GM23338 (cell line): ENCODE measurements around the gene SPEM1. TPM values are rescaled to one million over a fixed set of nuclear protein-coding genes. Genes with fewer than 3 reads are reported as not detected.

ENCODE experiments used
- ATAC-seq: fragments of 200-7000 bp; cut with Tn5 transposase; 3 replicates; pipeline ENCODE4 v1.9.1; 2020
- DNase-seq: peaks from one replicate; pipeline ENCODE4 v3.0.0-alpha.2; 2015; ENCODE audit warnings: low spot score
- H2AFZ ChIP-seq: fragments of 200-600 bp; sonication (generic); 2 replicates; pipeline ENCODE4 v1.8.0; 2016; ENCODE audit warnings: antibody characterized with exemption, mild to moderate bottlenecking, moderate library complexity
- H3F3A ChIP-seq: fragments of 200-600 bp; sonication (generic); replicated peaks from 2 replicates; pipeline ENCODE4 v1.8.0; 2017; ENCODE audit warnings: antibody characterized with exemption, mixed run types, low read depth
- H3K27ac ChIP-seq: fragments of 200-600 bp; sonication (generic); 2 replicates; pipeline ENCODE4 v1.6.1; 2016; ENCODE audit warnings: low read depth
- H3K27me3 ChIP-seq: fragments of 200-600 bp; sonication (generic); 2 replicates; pipeline ENCODE4 v1.8.0; 2016; ENCODE audit warnings: mild to moderate bottlenecking, mixed run types, moderate library complexity; ENCODE audit not compliant: insufficient read depth
- H3K36me3 ChIP-seq: fragments of 200-600 bp; sonication (generic); 2 replicates; pipeline ENCODE4 v1.8.0; 2016; ENCODE audit warnings: mild to moderate bottlenecking; ENCODE audit not compliant: insufficient read depth
- H3K4me1 ChIP-seq: fragments of 200-600 bp; sonication (generic); 2 replicates; pipeline ENCODE4 v1.8.0; 2016; ENCODE audit warnings: mild to moderate bottlenecking, moderate library complexity; ENCODE audit not compliant: insufficient read depth
- H3K4me2 ChIP-seq: fragments of 200-600 bp; sonication (generic); 2 replicates; pipeline ENCODE4 v1.7.1; 2017; ENCODE audit warnings: mixed run types
- H3K4me3 ChIP-seq: fragments of 200-600 bp; sonication (generic); 2 replicates; pipeline ENCODE4 v1.6.1; 2016; ENCODE audit warnings: mixed run types
- H3K79me2 ChIP-seq: fragments of 200-600 bp; sonication (generic); replicated peaks from 2 replicates; pipeline ENCODE4 v1.8.0; 2017; ENCODE audit warnings: mild to moderate bottlenecking; ENCODE audit not compliant: insufficient read depth
- H3K9me2 ChIP-seq: fragments of 200-600 bp; sonication (generic); 2 replicates; pipeline ENCODE4 v1.8.0; 2017; ENCODE audit not compliant: insufficient read depth
- H4K20me1 ChIP-seq: fragments of 200-600 bp; sonication (generic); replicated peaks from 2 replicates; pipeline ENCODE4 v1.8.0; 2017; ENCODE audit warnings: mild to moderate bottlenecking; ENCODE audit not compliant: insufficient read depth
- H3K27ac Mint-ChIP-seq: 2 replicates; pipeline ENCODE4 v1.8.0; 2020; ENCODE audit warnings: inconsistent platforms, mild to moderate bottlenecking, moderate library complexity, mixed read lengths
- H3K27me3 Mint-ChIP-seq: 3 replicates; pipeline ENCODE4 v1.8.0; 2022; ENCODE audit warnings: low read depth, mild to moderate bottlenecking, moderate library complexity, mixed read lengths, inconsistent platforms; ENCODE audit not compliant: insufficient read depth, poor library complexity
- H3K36me3 Mint-ChIP-seq: 3 replicates; pipeline ENCODE4 v1.8.0; 2021; ENCODE audit warnings: low read depth, mild to moderate bottlenecking, inconsistent platforms, moderate library complexity, mixed read lengths
- H3K4me1 Mint-ChIP-seq: 3 replicates; pipeline ENCODE4 v1.8.0; 2020; ENCODE audit warnings: mild to moderate bottlenecking, inconsistent platforms, mixed read lengths
- H3K4me3 Mint-ChIP-seq: 3 replicates; pipeline ENCODE4 v1.8.0; 2021; ENCODE audit warnings: moderate library complexity, mild to moderate bottlenecking, inconsistent platforms, mixed read lengths
- H3K9me3 Mint-ChIP-seq: 3 replicates; pipeline ENCODE4 v1.8.0; 2020; ENCODE audit warnings: moderate library complexity, mild to moderate bottlenecking, inconsistent platforms, mixed read lengths
- CREB1 ChIP-seq: fragments of 250-450 bp; sonication (Bioruptor Pico); IDR thresholded peaks from 2 replicates; pipeline ENCODE4 v1.5.0; 2020; ENCODE audit warnings: low read depth, mild to moderate bottlenecking, moderate library complexity
- CTCF ChIP-seq, 2 experiments: fragments of 200-600 bp in 1 of 2; sonication (generic) in 1 of 2; conservative IDR thresholded peaks; 2 replicates each; pipeline versions ENCODE4 v1.5.1 to v1.6.1; 2016 to 2017; ENCODE audit warnings: antibody characterized with exemption in 2 of 2, low read depth in 2 of 2, mild to moderate bottlenecking in 2 of 2, moderate library complexity in 1 of 2
- ETS1 ChIP-seq: IDR thresholded peaks from 2 replicates; pipeline ENCODE4 v1.6.1; 2016; ENCODE audit warnings: antibody characterized with exemption
- EZH2 ChIP-seq: fragments of 200-600 bp; sonication (generic); IDR thresholded peaks from one replicate; pipeline ENCODE4 v1.8.0; 2017; ENCODE audit warnings: antibody characterized with exemption, mild to moderate bottlenecking, low read depth; ENCODE audit not compliant: unreplicated experiment
- EZH2phosphoT487 ChIP-seq: fragments of 200-600 bp; sonication (generic); IDR thresholded peaks from one replicate; pipeline ENCODE4 v1.8.1; 2018; ENCODE audit warnings: antibody characterized with exemption; ENCODE audit not compliant: unreplicated experiment
- JUNB ChIP-seq: IDR thresholded peaks from one replicate; pipeline ENCODE4 v1.6.1; 2016; ENCODE audit warnings: antibody characterized with exemption; ENCODE audit not compliant: unreplicated experiment
- NANOG ChIP-seq: IDR thresholded peaks from 2 replicates; pipeline ENCODE4 v1.6.1; 2016; ENCODE audit warnings: antibody characterized with exemption, borderline replicate concordance
- POLR2AphosphoS5 ChIP-seq: IDR thresholded peaks from 2 replicates; pipeline ENCODE4 v1.6.1; 2016; ENCODE audit warnings: antibody characterized with exemption, low read depth
- STAT1 ChIP-seq: IDR thresholded peaks from one replicate; pipeline ENCODE4 v1.6.1; 2016; ENCODE audit warnings: antibody characterized with exemption; ENCODE audit not compliant: unreplicated experiment
- ZNF114 ChIP-seq: fragments of 250-450 bp; sonication (Bioruptor Pico); IDR thresholded peaks from 2 replicates; pipeline ENCODE4 v1.5.0; 2020; ENCODE audit warnings: mild to moderate bottlenecking, moderate library complexity
- ZNF331 ChIP-seq: fragments of 250-450 bp; sonication (Bioruptor Pico); IDR thresholded peaks from 2 replicates; pipeline ENCODE4 v1.5.0; 2020; ENCODE audit warnings: low read depth, mild to moderate bottlenecking, moderate library complexity
- ZNF462 ChIP-seq: fragments of 250-450 bp; sonication (Bioruptor Pico); IDR thresholded peaks from 2 replicates; pipeline ENCODE4 v1.5.0; 2020; ENCODE audit warnings: mild to moderate bottlenecking, moderate library complexity
- polyA plus RNA-seq: library from polyadenylated mRNA; unstranded; fragments of >200 nt; fragmentation: Nextera tagmentation; extraction: Ambion mirVana; gene quantifications from 2 replicates; pipeline ENCODE4 v1.2.1, GENCODE V29; 2016
- total RNA-seq: library from RNA; depleted of rRNA; stranded (reverse); fragments of >200 nt; shearing (Covaris generic); gene quantifications from 2 replicates; pipeline ENCODE4 v1.2.3, GENCODE V29; 2014
- TF ChIP-seq, protein P1 (sequence below): IDR thresholded peaks from one replicate; pipeline ENCODE4 v1.6.1; 2018; ENCODE audit warnings: antibody characterized with exemption; ENCODE audit not compliant: unreplicated experiment

Gene SPEM1
- total and polyA plus RNA-seq, 2 experiments from 2014 or later: not detected

DNA sequence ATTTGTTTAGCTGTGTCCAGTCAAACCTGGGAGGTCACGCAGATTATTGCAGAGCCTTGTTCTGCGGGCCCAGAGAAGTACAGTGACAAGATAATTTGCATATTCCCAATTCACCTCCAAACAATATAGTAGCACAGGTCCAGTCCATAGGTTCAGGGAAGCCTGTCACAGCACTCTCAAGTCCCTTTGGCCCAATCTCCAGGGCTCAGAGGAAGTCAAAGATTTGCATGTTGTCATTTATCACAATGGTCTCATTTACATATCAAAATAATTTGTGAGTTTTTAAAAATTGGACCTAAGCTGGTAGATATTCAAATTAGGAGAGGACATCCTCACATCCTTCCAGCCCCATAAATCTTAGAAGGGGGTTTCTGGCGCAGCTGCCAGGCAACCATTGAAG, 47.4 kb downstream of the SPEM1 start:
- Histone ChIP-seq H3K4me2 (no peak overlapping the region), H4K20me1 (no peaks in the 10 kb centered on the region), H3K27ac (no peak overlapping the region), H3K9me2 (no peaks in the 10 kb centered on the region), H3K27me3 (no peaks in the 10 kb centered on the region), H3K79me2 (0 out of 2 replicates have a peak, but pooled peaks cover 11% of the 10 kb centered on the region), H3K4me1 (peaks cover 4% of the 10 kb centered on the region; the same call in 1 of the 2 replicates), H2AFZ (no peak overlapping the region), H3K36me3 (no peaks in the 10 kb centered on the region), H3F3A (no peaks in the 10 kb centered on the region), H3K4me3 (no peak overlapping the region)
- Mint-ChIP-seq H3K4me1 (peaks cover 8% of the 10 kb centered on the region; the same call in 2 of the 3 replicates), H3K9me3 (no peaks in the 10 kb centered on the region), H3K4me3 (no peak overlapping the region), H3K27ac (no peak overlapping the region), H3K27me3 (peaks cover 10% of the 10 kb centered on the region), H3K36me3 (peaks cover 7% of the 10 kb centered on the region)
- ATAC-seq (no peak), DNase-seq (no peak)
- TF ChIP-seq EZH2 (no peak), CTCF (conservative IDR thresholded peaks at IDR 0.05; ENCODE audit: low read depth in 2 of 2) (no peak), POLR2AphosphoS5 (no peak), NANOG (no peak), ZNF331 (CRISPR knock-in tag) (no peak), ETS1 (no peak), STAT1 (no peak), ZNF114 (CRISPR knock-in tag) (no peak), CREB1 (CRISPR knock-in tag) (no peak), JUNB (no peak), ZNF462 (CRISPR knock-in tag) (no peak), EZH2phosphoT487 (no peak)
- TF ChIP-seq, protein P1, sequence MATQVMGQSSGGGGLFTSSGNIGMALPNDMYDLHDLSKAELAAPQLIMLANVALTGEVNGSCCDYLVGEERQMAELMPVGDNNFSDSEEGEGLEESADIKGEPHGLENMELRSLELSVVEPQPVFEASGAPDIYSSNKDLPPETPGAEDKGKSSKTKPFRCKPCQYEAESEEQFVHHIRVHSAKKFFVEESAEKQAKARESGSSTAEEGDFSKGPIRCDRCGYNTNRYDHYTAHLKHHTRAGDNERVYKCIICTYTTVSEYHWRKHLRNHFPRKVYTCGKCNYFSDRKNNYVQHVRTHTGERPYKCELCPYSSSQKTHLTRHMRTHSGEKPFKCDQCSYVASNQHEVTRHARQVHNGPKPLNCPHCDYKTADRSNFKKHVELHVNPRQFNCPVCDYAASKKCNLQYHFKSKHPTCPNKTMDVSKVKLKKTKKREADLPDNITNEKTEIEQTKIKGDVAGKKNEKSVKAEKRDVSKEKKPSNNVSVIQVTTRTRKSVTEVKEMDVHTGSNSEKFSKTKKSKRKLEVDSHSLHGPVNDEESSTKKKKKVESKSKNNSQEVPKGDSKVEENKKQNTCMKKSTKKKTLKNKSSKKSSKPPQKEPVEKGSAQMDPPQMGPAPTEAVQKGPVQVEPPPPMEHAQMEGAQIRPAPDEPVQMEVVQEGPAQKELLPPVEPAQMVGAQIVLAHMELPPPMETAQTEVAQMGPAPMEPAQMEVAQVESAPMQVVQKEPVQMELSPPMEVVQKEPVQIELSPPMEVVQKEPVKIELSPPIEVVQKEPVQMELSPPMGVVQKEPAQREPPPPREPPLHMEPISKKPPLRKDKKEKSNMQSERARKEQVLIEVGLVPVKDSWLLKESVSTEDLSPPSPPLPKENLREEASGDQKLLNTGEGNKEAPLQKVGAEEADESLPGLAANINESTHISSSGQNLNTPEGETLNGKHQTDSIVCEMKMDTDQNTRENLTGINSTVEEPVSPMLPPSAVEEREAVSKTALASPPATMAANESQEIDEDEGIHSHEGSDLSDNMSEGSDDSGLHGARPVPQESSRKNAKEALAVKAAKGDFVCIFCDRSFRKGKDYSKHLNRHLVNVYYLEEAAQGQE: no peak
